GM20000 (cell line): ENCODE measurements around the gene MAGI2.
"Not testable (repeated sequence)": the region's sequence is repeated elsewhere in the genome, so short reads cannot be mapped to it uniquely, and the experiment has no call there.

Source experiments
- DNase-seq: peaks from one replicate; pipeline ENCODE4 v3.0.0; 2012; ENCODE audit warnings: low spot score
- CTCF ChIP-seq: IDR thresholded peaks from 2 replicates; pipeline ENCODE4 v1.5.1; 2012; ENCODE audit warnings: mild to moderate bottlenecking, control low read depth; ENCODE audit errors: extremely low read depth, missing control alignments

The MAGI2 gene

GRCh38 chr7:79078273-79078672, 375.2 kb downstream of the MAGI2 start:
- no peak for DNase-seq
- no peak for TF ChIP-seq CTCF

GRCh38 chr7:79071187-79071586, 382.3 kb downstream of the MAGI2 start:
- DNase-seq = not testable (repeated sequence)

- no peak for DNase-seq
- TF ChIP-seq CTCF = no peak
Observed at GRCh38 chr7:79064187-79064823, 389.2 kb downstream of the MAGI2 start.

GRCh38 chr7:79063019-79063698, 390.3 kb downstream of the MAGI2 start:
- TF ChIP-seq CTCF = no peak
- DNase-seq = no peak

- TF ChIP-seq CTCF = no peak
- DNase-seq = no peak
Observed at GRCh38 chr7:79060498-79060897, 393.0 kb downstream of the MAGI2 start.

- no peak for DNase-seq
- TF ChIP-seq CTCF = no peak
Observed at GRCh38 chr7:79055722-79056415, 397.6 kb downstream of the MAGI2 start.

- DNase-seq = no peak
- no peak for TF ChIP-seq CTCF
Observed at GRCh38 chr7:79051915-79052314, 401.6 kb downstream of the MAGI2 start.
